Activated T-helper 1 cell treated with Interleukin-2 at 50 U/mL for 16 hours (primary cell): Measurements from ENCODE around the gene CDKN2AIPNL.
A peak's percentile ranks its signal among the peaks of the same experiment; 100 is the strongest.
"Not testable (repeated sequence)": the region's sequence is repeated elsewhere in the genome, so short reads cannot be mapped to it uniquely, and the experiment has no call there.

Experiments used
- DNase-seq: peaks from one replicate; pipeline ENCODE4 v3.0.0-alpha.2; 2020; ENCODE audit warnings: low read depth

CDKN2AIPNL gene

GRCh38 chr5:134397196-134397595 lies 14.5 kb downstream of the CDKN2AIPNL start:
- no peak for DNase-seq

GRCh38 chr5:134396274-134396673 lies 15.4 kb downstream of the CDKN2AIPNL start:
- no peak for DNase-seq

- DNase-seq = no peak
These were observed 16.7 kb downstream of the CDKN2AIPNL start for GRCh38 chr5:134394932-134395331.

GRCh38 chr5:134392301-134392700 lies 19.4 kb downstream of the CDKN2AIPNL start:
- DNase-seq = no peak

- DNase-seq = no peak
These were observed 24.2 kb downstream of the CDKN2AIPNL start for GRCh38 chr5:134387443-134387842.

- no peak for DNase-seq
These were observed 27.5 kb downstream of the CDKN2AIPNL start for GRCh38 chr5:134383980-134384697.

- DNase-seq = not testable (repeated sequence)
These were observed 29.5 kb downstream of the CDKN2AIPNL start for GRCh38 chr5:134382204-134382603.

GRCh38 chr5:134380346-134380745 lies 31.3 kb downstream of the CDKN2AIPNL start:
- DNase-seq = no peak

GRCh38 chr5:134374232-134374631 lies 37.4 kb downstream of the CDKN2AIPNL start:
- no peak for DNase-seq

- DNase-seq = not testable (repeated sequence)
These were observed 38.0 kb downstream of the CDKN2AIPNL start for GRCh38 chr5:134373633-134374032.

GRCh38 chr5:134371834-134372340 lies 39.8 kb downstream of the CDKN2AIPNL start:
- DNase-seq = peak; percentile 8

GRCh38 chr5:134370871-134371833 lies 40.5 kb downstream of the CDKN2AIPNL start, which contains the start of gene UBE2B:
UBE2B (plus strand) TSS chr5:134371569; CDS start chr5:134371596, 27 bp downstream.
- peak; percentile 90 for DNase-seq

GRCh38 chr5:134370311-134370870 lies 41.3 kb downstream of the CDKN2AIPNL start:
- DNase-seq = no peak

- no peak for DNase-seq
These were observed 46.1 kb downstream of the CDKN2AIPNL start for GRCh38 chr5:134365604-134366003.

GRCh38 chr5:134355681-134356080 lies 56.0 kb downstream of the CDKN2AIPNL start:
- no peak for DNase-seq
